D341Med (cell line): ENCODE measurements around the gene DLX3.

ENCODE experiments used
- DNase-seq: peaks from one replicate; pipeline ENCODE4 v3.0.0; 2012; ENCODE audit warnings: low spot score

The DLX3 gene

DNA sequence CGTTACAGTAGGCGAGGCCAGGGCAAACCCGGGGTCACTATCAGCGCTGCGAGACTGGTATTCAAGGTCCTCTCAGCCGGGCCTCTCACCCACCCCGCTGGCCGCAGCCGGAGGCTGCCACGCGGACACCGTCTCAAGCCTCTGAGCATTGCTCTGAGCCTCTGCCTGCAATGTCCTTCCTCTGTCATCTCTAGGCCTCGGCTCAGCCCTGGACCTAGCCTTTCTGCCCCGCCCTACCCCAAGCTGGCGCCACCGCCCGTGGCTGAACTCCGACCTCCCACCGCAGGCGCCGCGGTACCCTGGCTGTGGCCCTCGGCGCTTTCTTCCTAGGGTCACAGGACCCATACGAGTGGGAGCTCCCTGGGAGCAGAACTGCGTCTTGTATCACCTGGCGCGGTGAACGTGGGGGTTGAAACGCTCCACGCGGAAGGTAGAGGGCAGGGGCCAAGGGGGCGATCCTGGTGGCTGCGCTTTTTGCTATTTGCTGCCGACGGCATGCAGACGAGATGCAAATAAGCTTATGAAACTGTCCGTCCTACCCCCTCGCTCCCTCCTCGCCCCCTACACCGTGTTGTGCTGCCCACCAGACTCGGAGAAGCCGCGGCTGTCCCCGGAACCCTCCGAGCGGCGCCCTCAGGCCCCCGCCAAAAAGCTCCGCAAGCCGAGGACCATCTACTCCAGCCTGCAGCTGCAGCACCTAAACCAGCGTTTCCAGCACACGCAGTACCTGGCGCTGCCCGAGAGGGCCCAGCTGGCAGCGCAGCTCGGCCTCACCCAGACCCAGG is 22.3 kb downstream of the DLX3 start:
- DNase-seq: no peak

DNA sequence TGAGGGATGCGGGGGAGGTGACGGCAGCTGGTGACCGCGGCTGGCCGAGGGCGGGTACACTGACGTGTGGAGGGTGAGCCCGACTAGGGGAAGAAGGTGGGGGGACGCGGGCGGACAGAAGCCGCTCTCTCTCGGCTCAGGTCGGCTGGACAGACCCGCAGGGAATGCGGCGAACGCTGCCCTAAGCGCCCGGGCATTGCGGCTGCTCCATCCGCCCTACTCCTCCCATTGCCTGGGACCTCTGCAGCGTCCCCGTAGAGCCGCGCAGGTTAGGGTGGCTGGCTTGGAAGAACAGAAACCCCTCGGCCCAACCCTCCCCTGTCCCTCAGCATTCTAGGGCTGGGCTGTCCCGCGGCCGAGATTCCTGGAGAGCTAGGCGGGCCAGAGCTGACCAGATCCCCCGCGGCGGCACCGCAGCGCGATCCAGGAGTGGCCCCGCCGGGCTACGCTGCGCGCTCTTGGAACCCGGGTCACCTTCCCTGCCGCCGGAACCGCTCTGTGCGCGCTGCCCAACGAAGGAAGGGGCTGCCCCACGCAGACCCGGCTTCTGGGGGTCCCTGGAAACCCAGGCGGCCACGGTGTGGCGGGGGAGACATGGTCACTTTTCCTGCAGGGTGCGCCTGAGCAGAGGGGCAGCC is 23.1 kb downstream of the DLX3 start:
- no peak for DNase-seq

DNA sequence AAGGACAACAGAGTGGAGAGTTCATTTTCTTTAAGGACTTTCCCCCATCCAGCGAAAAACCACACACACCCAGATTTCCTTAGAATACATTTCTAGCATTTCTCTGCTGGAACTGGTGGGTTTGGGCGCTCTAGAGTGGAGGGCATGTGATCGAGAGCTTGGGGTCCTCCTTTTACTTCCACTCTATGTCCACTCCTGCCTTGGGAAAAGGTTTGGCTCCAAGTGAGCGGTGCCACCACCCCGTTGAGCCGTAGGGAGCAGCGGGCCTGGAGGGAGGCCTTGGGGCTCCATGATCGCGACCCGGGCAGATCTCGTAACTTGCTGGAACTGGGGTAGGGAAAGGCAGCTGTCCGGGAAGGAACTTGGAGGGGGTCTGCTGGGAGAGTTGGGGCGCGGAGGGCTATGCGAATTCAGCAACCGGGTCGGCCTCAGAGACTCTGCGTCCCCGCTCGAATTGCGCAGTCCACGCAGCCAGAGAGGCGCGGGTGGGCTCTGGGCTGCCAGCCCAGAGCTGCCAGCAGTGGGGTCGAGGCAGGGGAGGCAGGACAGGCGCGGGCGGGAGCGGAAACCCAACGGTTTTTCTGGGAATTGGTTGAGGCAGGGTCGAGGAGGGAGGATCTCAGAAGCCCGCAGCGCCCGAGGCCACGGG is 23.7 kb downstream of the DLX3 start:
- no peak for DNase-seq

DNA sequence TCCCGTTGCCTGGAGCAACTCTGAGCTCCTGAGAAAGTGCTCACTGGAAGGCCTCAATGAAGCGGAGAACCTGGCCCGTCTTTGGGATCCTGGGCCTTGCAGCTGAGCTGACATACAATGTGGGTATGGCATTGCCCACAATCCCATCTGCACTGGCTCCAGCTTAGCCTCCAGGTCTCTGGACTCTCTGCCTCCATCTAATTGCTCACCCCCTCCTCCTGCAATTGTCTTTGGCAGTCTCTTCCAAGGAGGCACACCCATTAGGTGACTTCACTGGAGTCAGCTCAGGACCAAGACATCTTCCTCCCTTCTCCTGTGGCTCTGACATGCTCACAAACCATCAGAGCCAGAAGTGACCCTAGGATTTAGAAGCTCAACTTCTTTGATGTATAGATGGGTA is 24.5 kb downstream of the DLX3 start:
- DNase-seq: no peak

DNA sequence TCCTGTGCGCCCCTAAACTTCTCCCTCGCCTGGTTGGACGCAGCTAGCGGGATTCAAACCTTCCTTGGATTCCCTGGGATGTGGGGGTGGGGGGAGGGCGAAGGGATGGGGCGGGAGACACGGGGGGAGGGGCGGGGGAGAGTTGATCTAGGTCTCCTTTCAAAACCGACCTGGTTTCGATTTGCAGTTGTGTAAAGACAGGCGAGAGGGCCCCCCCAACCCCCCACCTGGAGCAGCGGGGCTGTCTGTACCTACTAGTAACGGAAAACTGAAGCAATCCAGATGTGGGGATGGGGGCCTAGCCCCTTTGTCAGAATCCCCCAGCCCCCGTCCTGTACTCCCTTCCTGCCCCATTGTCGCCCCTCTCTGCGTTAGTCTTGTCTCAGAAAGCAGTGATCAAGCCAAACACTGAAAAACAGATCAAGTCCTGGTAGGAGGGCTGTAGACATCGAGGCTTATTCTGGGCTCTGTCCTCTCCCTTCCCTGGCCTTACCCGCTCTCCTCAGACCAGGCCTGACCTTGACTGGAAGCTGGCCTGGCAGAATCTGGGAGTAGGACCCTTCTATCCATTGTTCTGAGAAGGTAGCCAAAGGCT is 25.1 kb downstream of the DLX3 start:
- no peak for DNase-seq

DNA sequence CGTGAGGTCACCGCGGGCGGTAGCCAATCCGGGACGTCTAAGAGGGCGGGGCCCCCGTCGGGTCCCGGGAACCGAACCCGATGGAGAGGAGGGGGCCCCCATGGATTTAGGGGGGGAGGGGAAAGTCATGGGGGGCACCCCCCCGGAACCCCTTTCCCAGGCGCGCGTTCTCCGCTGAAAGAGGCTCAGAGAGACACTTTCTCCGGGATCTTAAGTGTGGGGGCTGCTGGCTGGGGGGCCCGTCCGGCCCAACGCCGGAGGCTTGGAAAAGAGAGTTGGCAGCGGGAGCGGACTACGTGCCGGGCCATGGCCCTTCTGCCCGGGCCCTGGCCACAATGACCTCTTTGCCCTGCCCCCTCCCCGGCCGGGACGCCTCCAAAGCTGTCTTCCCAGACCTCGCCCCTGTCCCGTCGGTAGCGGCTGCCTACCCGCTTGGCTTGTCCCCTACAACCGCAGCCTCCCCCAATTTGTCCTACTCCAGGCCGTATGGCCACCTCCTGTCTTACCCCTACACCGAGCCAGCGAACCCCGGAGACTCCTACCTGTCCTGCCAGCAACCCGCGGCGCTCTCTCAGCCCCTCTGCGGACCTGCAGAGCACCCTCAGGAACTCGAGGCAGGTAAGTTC is 25.8 kb downstream of the DLX3 start, which contains the start of gene DLX4:
Gene DLX4, plus strand, starts transcription at position 57 of the 626 bp plus-strand sequence. Its CDS starts 279 bp downstream, at position 336.
- peak; percentile 81 for DNase-seq

DNA sequence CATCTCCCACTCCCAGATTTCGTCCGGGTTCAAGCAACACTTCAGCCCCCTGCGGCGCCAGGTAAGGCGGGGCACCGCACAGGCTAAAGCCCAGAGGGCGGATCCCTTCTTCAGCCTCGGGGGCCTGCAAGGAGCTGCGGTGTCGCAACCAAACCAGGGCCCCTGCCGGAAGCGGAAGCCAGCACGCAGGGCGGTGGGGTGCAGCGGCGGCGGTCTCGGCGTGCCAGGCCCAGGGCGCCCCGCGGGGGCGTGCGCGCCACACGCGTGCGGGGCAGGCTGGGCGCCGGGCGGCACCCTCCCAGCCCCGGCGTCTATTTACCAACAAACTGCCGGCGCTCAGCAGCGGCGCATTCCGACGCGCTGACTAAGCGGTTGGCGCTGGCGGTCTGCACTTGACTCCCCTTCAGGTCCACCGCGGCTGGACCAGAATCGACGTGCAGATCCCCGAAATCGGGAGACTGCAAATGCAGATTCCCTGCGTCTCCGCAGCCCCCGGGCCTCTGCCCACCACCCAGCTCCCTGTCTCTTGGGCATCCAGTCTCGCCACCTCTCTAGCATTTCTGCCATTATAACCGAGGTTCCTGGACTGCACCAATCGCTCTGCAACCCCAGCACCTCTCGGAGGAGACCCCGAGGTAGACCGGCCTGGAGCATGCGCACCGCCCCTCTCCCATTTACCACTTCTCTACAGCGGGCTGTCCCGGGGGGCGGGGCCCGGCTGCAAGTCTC is 26.5 kb downstream of the DLX3 start:
- peak; percentile 99 for DNase-seq

DNA sequence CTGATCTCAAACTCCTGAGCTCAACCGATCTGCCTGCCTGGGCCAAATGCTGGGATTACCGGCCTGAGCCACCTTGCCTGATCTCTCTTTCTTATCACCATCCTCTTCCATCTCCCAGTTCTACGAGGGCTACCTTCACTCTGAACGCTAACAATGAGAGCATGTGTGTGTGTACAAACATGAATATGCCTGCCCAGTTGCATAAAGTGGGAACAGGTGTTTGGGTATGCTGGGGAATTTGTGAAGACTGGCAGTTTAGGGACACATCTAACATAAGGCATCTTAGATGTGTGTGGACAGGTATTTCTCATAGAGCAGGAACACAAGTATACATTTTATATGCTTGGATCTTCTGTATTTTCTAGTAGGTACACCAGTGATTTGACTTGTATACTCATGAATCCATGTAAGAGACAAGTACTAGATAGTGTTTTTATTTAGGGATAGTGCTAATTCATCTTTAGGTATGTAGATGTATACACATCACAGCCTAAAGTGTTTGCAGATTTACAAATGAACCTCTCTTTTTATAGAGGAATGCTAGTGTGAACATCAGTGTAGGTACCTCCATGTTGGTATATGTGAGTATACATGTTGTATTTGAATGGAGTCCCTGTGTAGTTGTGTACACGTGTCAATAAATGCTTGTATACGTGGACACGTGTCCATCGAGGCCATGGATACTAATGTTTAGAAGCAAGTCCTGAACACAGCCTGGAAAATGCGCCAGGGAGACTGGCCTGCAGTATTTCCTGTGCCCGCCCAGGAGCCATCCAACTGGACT is 27.2 kb downstream of the DLX3 start:
- DNase-seq: no peak

DNA sequence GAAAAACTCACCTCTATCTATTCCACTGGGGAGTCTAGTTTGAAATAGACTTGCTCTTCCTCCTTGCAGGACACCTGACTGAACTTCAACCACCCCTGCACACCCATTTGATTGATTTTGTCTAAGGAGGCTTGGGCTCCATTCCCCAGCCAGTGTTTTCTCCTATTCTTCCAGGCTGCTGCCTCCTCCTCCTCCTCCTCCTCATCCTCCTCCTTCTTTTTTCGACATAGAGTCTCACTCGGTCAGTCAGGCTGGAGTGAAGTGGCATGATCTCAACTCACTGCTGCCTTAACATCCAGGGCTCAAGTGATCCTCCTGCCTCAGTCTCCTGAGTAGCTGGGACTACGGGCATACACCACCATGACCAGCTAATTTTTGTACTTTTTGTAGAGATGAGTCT is 27.8 kb downstream of the DLX3 start:
- DNase-seq: no peak

DNA sequence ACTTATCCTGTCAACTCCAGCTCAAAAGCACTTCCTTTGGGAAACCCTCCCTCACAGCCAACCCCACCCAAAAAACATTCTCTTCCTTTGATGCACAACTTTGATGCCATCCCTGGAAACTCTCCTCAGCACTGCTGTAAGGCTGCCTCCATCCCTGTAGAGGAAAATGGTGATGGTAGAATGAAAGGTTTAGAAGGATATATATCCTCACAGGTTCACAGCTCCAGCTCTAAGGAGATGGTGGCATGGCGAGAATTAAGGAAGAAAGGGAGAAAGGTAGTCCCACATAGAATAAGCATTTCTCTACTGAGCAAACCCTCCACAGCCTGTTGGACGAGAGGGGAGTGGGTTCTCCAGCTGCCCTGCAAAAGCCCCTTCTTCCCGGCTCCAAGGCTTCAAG is 28.3 kb downstream of the DLX3 start:
- no peak for DNase-seq

DNA sequence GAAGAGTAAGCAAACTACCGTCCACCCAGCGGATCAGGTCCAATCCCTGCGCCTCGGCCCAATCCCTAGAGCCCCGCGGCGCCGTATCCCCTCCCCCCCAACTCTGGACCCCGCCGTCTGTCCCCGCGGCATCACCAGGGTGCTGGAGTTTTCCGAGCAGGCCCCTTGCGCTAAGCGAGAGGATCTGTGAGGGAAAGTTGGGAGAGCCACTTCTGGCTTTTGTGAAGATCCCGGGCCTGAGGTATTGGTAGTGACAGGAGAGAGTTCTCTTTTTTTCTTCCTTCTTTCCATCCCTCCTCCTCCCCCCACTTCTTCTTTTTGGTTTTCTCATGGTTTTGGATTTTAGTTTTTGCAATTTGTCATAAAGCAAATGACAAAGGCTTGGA is 29.5 kb downstream of the DLX3 start:
- DNase-seq: no peak

DNA sequence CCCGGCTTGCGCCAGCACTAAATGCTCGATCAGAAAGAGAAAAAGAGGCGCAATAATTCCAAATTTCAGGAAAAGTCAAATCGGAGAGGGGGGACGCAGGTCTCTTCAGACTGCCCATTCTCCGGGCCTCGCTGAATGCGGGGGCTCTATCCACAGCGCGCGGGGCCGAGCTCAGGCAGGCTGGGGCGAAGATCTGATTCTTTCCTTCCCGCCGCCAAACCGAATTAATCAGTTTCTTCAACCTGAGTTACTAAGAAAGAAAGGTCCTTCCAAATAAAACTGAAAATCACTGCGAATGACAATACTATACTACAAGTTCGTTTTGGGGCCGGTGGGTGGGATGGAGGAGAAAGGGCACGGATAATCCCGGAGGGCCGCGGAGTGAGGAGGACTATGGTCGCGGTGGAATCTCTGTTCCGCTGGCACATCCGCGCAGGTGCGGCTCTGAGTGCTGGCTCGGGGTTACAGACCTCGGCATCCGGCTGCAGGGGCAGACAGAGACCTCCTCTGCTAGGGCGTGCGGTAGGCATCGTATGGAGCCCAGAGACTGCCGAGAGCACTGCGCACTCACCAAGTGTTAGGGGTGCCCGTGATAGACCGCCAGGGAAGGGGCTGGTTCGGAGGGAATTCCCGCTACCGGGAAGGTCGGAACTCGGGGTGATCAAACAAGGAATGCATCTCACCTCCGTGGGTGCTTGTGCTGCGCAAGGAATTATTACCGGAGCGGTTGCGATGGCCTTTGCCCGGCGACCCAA is 30.1 kb downstream of the DLX3 start:
- no peak for DNase-seq

DNA sequence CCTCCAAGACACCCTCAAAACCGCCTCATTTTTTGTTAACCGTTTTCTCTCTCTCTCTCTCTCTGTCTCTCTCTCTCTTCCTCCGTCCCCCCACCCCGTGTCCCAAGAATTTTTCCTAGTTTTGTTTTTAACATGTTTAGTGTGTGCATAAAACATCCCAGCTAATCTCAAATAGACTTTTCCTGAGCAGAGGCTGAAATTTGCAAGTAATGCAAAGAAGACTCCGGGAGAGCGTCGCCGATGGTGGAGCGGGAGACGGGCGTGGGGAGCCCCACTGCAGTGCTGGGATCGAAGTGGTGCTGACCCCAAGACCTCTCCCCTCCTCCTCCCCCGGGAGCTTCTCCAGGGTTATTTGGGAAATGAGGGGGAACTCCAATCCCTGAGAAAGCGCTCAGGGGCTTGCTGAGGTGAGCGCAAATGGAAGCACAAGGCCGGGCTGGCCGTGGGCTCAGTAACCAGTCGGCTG is 30.7 kb downstream of the DLX3 start:
- no peak for DNase-seq

DNA sequence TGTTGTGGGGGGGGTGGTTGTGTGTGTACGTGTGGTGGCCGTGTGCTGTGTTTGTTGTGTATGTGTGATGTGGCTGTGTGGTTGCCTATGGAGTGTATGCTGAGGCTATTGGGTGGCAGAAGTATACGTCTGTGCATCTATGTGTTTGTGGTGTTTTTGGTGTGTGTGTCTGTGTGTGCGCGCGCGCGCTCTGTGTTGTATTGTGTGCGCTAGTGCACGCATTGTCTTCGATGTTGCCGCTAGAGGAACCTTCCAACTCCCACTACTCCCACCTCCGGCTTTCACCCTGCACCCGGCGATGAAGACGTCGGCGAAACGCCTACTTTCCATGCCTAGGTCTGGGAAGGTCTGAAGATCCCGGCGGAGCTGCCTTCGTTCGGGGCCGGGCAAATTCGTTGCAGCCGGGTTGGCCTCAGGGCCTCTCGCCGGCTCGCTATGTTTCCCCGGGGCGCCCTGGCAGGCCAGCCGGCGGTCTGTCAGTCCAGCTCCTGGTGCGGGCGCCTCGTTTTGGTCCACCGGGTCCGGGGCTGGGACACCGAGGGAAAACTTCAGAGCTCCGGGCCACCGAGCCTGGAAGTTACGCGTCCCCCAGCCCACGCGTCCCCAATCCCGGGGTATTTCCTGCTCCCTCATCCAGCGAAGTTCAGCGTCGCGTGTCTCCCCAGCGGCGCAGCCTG is 31.3 kb downstream of the DLX3 start:
- DNase-seq: no peak

DNA sequence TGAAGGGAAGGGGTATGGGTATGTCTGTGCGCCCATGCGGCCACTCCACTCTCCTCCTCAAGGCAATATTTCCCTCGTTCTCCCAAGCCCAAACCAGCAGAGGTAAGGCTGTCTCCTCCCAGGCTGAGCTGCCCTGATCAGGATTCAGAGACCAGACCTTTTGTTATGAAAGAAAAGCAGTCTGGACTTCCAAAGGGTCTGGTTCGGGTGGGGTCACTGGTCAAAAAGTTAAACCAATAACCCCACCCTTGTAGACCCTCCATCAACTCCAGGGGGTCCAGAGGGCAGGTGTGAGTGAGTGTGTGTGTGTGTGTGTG is 31.8 kb downstream of the DLX3 start:
- no peak for DNase-seq

DNA sequence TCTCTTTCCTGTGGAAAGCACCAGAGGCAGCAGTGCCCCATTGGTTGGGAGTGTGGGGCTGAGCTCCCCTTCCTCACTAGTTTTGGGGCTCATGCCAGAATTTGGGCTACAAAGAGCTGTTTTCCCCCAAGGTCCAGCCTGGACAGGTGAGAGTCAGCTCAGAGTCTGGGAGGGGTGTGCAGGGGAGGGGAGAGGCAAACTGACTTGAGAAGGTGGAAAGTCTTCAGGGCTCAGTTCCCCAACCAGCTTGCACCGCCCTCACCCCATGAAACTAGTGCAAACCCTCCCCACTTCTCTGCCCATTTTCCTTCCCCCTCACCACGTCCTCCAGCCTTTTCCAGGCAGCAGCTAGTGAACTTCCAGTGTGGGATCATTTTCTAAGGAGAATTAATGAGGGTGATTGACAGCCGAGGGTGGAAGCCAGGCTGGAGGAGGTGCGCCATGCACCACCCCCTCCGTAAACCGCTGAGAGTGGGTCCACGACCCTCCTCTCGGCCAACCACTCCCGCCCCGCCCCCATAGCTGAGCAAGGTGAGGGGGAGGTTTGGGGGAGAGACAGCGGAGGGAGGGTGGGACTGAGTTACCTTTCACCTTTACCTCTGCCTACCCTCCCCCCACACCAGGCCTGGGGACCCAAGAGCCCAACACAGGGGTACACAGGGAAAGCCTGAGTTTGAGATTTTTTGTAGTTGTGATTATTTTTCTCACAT is 32.3 kb downstream of the DLX3 start:
- no peak for DNase-seq

DNA sequence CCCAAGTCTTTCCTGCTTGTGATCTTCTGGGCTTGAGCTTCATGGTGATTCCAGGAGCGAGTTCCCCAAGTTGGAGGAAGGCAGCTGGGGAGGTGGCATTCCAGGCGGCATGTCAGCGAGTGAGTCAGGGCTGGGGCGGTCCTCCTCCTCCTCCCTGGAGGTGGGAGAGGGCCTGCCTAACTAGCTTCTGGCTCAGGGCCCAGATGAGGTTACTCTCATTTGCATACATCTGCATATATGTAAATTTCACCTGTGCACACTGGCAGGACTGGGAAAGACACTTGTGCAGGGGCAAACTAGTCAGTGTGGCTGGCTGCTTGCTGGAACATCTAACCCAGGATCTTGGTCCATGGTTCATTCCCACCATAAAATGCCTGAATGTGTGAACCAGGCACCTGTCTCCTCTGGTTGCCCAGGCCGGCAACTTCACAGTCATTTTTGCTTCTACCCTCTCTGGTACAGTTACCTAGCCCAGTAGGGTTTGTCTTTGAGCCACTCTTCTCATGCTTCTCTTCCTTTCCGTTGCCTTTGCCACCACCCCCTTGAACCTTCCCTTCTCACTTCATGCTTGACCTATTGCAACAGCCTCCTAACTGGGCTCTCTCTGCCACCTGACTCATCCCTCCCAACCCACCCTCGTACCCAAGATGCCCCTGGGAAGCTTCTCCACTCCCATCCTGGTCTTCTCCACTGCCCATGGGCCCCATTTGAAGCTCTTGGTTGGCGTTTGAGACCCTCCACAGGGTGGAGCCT is 35.7 kb downstream of the DLX3 start:
- DNase-seq: no peak

DNA sequence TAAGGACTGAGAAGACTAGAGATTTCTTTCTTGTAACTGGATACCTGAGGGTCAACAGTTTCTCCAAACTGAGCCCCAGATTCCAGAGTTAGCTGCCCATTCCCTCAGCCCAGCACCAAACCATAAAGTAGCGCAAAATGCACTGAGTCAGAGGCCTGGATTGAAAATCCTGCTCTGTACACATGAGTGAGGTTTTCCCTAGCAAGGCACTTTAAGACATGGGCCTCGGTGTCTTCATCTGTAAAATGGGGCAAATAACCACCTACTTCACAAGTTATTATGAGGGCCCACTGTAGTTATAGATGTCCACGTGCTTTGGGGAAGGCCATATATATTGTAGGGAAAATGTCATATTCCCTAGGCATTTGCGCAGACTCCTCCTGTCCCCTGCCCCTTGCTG is 36.3 kb downstream of the DLX3 start:
- no peak for DNase-seq
